Thoracic aorta (tissue), 2 donors: Measurements from ENCODE around the gene MGAT5. TPM values are rescaled to one million over a fixed set of nuclear protein-coding genes. Genes with fewer than 3 reads are reported as not detected.

ENCODE experiments used
- ATAC-seq: fragments of 150-250 bp; one replicate; pipeline ENCODE4 v1.8.0; 2017; ENCODE audit warnings: low read depth; ENCODE audit not compliant: insufficient number of reproducible peaks, low FRiP score
- DNase-seq: peaks from one replicate; pipeline ENCODE4 v3.0.0-alpha.2; 2020; ENCODE audit warnings: low spot score
- H3K27ac ChIP-seq, 2 donors: fragments of 200-600 bp; sonication (generic); 1 replicate in 1 of 2; 2 replicates in 1 of 2; pipeline ENCODE4 v1.5.1; 2016; ENCODE audit warnings: mild to moderate bottlenecking in 2 of 2, moderate library complexity in 2 of 2
- H3K27me3 ChIP-seq: fragments of 200-600 bp; sonication (generic); replicated peaks from 2 replicates; pipeline ENCODE4 v1.6.0; 2016; ENCODE audit warnings: mild to moderate bottlenecking; ENCODE audit not compliant: insufficient read depth
- H3K36me3 ChIP-seq: fragments of 200-600 bp; sonication (generic); one replicate; pipeline ENCODE4 v1.5.1; 2016
- H3K4me1 ChIP-seq, 2 donors: fragments of 200-600 bp; sonication (generic); 1 replicate in 1 of 2; 2 replicates in 1 of 2; pipeline versions ENCODE4 v1.5.1 to v1.6.0; 2016; ENCODE audit warnings: low read depth in 2 of 2, mild to moderate bottlenecking in 1 of 2; ENCODE audit not compliant: control insufficient read depth in 1 of 2
- H3K4me3 ChIP-seq: fragments of 200-600 bp; sonication (generic); 2 replicates; pipeline ENCODE4 v1.5.1; 2016; ENCODE audit warnings: mild to moderate bottlenecking
- H3K9me3 ChIP-seq: fragments of 200-600 bp; sonication (generic); 2 replicates; pipeline ENCODE4 v1.5.1; 2016
- CTCF ChIP-seq: fragments of 200-600 bp; sonication (generic); IDR thresholded peaks from one replicate; pipeline ENCODE4 v1.5.1; 2019; ENCODE audit warnings: antibody characterized with exemption
- total RNA-seq, 2 donors: library from RNA; depleted of rRNA; stranded (reverse); fragments of >200 nt; gene quantifications; one replicate each; pipeline versions ENCODE4 v1.1.0 to v1.2.3, GENCODE V29; 2016

The MGAT5 gene
- total RNA-seq, 2 donors from 2014 or later = 43.9 to 95.3 TPM

DNA sequence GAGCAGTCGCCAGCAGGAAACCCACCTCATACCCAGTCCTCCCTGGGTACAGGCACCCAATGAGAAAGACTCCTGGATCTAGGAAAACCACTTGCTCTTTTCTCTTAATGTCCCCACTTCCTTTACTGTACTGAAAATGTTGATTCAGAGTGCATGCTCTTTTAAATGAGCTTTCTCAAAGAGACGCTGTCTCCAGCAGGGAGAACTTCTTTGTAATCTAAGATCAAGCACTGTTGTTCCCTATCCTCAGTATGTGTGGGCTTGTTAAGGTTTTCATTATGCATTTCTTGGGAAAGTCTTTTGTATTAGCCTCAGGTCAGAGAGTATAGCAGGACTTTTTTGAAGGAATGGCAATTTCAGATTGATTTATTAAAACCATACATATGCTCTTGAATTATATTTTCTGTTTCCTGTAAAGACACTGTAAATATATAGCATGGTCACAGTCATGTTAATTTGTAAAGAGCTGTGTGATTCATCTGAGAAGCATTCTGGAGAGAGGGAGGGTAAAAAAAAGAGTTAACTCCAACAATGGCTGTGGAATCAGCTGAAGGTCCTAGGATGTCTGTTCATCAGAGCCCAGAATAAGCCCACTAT lies 178.1 kb downstream of the MGAT5 start:
- Histone ChIP-seq H3K9me3 (no peaks in the 10 kb centered on the region), H3K4me1 (peaks cover 0 to 5% of the 10 kb centered on the region in 2 donors), H3K36me3 (peaks cover 5% of the 10 kb centered on the region), H3K27ac (no peak overlapping the region), H3K27me3 (no peaks in the 10 kb centered on the region), H3K4me3 (no peak overlapping the region)
- TF ChIP-seq CTCF = no peak
- ATAC-seq = no peak
- no peak for DNase-seq

DNA sequence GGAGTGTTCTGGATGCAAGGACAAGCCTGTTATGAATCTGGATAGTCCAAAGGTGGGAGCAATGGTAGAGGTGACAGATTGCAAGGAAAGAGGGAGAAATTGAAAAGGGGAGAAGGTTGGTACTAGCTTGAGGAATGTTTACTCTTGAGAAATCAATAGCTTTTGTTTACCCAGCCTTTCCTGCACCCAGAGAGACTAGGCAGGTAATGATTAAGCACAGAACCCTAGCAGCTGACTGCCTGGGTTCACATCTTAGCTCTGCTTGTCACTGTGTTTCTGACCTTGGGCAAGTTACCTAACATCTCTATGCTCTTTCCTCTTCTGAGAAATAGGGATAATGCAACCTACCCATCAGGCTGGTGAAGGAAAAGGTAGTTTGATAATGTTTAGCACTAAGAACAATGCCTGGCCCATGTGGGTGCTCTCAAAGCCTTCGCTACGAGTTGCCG lies 178.6 kb downstream of the MGAT5 start:
- Histone ChIP-seq H3K36me3 (peaks cover 5% of the 10 kb centered on the region), H3K27me3 (no peaks in the 10 kb centered on the region), H3K4me1 (peaks cover 0 to under 1% of the 10 kb centered on the region in 2 donors), H3K4me3 (no peak overlapping the region), H3K27ac (no peak overlapping the region), H3K9me3 (no peaks in the 10 kb centered on the region)
- DNase-seq (no peak), ATAC-seq (no peak)
- TF ChIP-seq CTCF = no peak

- TF ChIP-seq CTCF = no peak
- Histone ChIP-seq H3K27ac (no peak overlapping the region), H3K4me3 (no peak overlapping the region), H3K36me3 (peaks cover 5% of the 10 kb centered on the region), H3K27me3 (no peaks in the 10 kb centered on the region), H3K9me3 (no peaks in the 10 kb centered on the region), H3K4me1 (no peaks in the 10 kb centered on the region)
- no peak for ATAC-seq
- no peak for DNase-seq
Observed at GRCh38 chr2:134433469-134433868, 179.6 kb downstream of the MGAT5 start.

GRCh38 chr2:134433979-134434378 lies 180.1 kb downstream of the MGAT5 start:
- TF ChIP-seq CTCF = no peak
- no peak overlapping the region for H3K27ac ChIP-seq
- H3K9me3 ChIP-seq = no peaks in the 10 kb centered on the region
- H3K36me3 ChIP-seq = peaks cover 4% of the 10 kb centered on the region
- ATAC-seq (no peak), DNase-seq (no peak)
- H3K4me3 ChIP-seq = no peak overlapping the region
- no peaks in the 10 kb centered on the region for H3K4me1 ChIP-seq
- H3K27me3 ChIP-seq = no peaks in the 10 kb centered on the region

DNA sequence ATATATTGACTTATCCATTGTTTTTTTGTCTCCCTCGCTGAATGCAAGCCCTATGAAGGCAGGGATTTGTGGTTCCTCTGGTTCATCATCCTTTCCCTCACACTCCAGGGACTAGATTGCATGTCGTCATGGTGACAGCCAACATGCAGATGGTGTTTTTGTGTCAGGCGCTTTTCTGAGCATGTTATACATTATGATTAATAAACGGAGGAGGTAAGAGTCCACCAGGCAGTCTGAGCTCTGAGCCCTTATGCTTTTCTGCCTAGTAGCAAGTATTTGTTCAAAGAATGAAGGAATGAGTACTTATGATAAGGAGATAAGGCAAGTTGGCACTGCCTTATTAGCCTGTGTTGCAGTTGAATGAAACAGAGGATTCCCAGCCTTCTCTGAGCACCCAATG lies 181.6 kb downstream of the MGAT5 start:
- Histone ChIP-seq H3K9me3 (no peaks in the 10 kb centered on the region), H3K27ac (no peak overlapping the region), H3K4me3 (no peak overlapping the region), H3K27me3 (no peaks in the 10 kb centered on the region), H3K36me3 (peaks cover 3% of the 10 kb centered on the region), H3K4me1 (no peaks in the 10 kb centered on the region)
- no peak for TF ChIP-seq CTCF
- ATAC-seq = no peak
- no peak for DNase-seq
